ENCODE measurements around the gene SMC4.

SMC4 gene

GRCh38 chr3:160398820-160399124 lies 678 bp upstream of the SMC4 start:
- DNase-seq: no peak

- DNase-seq: no peak
Measured at GRCh38 chr3:160400030-160400701, 716 bp downstream of the SMC4 start.

- DNase-seq: no peak
Measured at GRCh38 chr3:160400702-160401150, 1.3 kb downstream of the SMC4 start.

- DNase-seq: peak; percentile 76
Measured at GRCh38 chr3:160401291-160402095, 2.0 kb downstream of the SMC4 start.

GRCh38 chr3:160402221-160403027 lies 3.0 kb downstream of the SMC4 start:
- DNase-seq: no peak

GRCh38 chr3:160403028-160403545 lies 3.6 kb downstream of the SMC4 start:
- no peak for DNase-seq

- no peak for DNase-seq
Measured at GRCh38 chr3:160403796-160404470, 4.5 kb downstream of the SMC4 start.

GRCh38 chr3:160409812-160410610 lies 10.6 kb downstream of the SMC4 start:
- DNase-seq: no peak

- DNase-seq: no peak
Measured at GRCh38 chr3:160412477-160412876, 13.0 kb downstream of the SMC4 start.

GRCh38 chr3:160413613-160414248 lies 14.3 kb downstream of the SMC4 start:
- peak; percentile 80 for DNase-seq

- no peak for DNase-seq
Measured at GRCh38 chr3:160417311-160417710, 17.9 kb downstream of the SMC4 start.

GRCh38 chr3:160427832-160428424 lies 28.5 kb downstream of the SMC4 start:
- DNase-seq: no peak

- DNase-seq: peak; percentile 53
Measured at GRCh38 chr3:160434071-160434470, 34.6 kb downstream of the SMC4 start.

- DNase-seq: no peak
Measured at GRCh38 chr3:160435095-160435494, 35.6 kb downstream of the SMC4 start.

- DNase-seq: no peak
Measured at GRCh38 chr3:160435747-160436146, 36.3 kb downstream of the SMC4 start.

- no peak for DNase-seq
Measured at GRCh38 chr3:160437083-160437455, 37.6 kb downstream of the SMC4 start.

- no peak for DNase-seq
Measured at GRCh38 chr3:160440687-160441086, 41.2 kb downstream of the SMC4 start.

GRCh38 chr3:160444411-160444810 lies 45.0 kb downstream of the SMC4 start:
- DNase-seq: no peak

- DNase-seq: no peak
Measured at GRCh38 chr3:160445854-160446253, 46.4 kb downstream of the SMC4 start.

- no peak for DNase-seq
Measured at GRCh38 chr3:160446522-160447056, 47.1 kb downstream of the SMC4 start.

GRCh38 chr3:160447544-160447943 lies 48.1 kb downstream of the SMC4 start:
- peak; percentile 61 for DNase-seq
